ENCODE results near the gene GPR68.
"Not testable (repeated sequence)": the region's sequence is repeated elsewhere in the genome, so short reads cannot be mapped to it uniquely, and the experiment has no call there.

Gene GPR68

GRCh38 chr14:91272341-91273272 is 28.1 kb upstream of the GPR68 start:
- DNase-seq (ENCODE audit: low read depth), result no peak

- DNase-seq (ENCODE audit: low read depth), result no peak
Observed at GRCh38 chr14:91271639-91272038, 27.1 kb upstream of the GPR68 start.

- DNase-seq (ENCODE audit: low read depth), result no peak
Observed at GRCh38 chr14:91270619-91271018, 26.1 kb upstream of the GPR68 start.

- no peak for DNase-seq (ENCODE audit: low read depth)
Observed at GRCh38 chr14:91270188-91270587, 25.7 kb upstream of the GPR68 start.

GRCh38 chr14:91269076-91269991 is 24.8 kb upstream of the GPR68 start:
- no peak for DNase-seq (ENCODE audit: low read depth)

- no peak for DNase-seq (ENCODE audit: low read depth)
Observed at GRCh38 chr14:91267965-91268437, 23.5 kb upstream of the GPR68 start.

GRCh38 chr14:91266276-91266675 is 21.8 kb upstream of the GPR68 start:
- not testable (repeated sequence) for DNase-seq (ENCODE audit: low read depth)

GRCh38 chr14:91265404-91265803 is 20.9 kb upstream of the GPR68 start:
- no peak for DNase-seq (ENCODE audit: low read depth)

- no peak for DNase-seq (ENCODE audit: low read depth)
Observed at GRCh38 chr14:91264151-91265150, 19.9 kb upstream of the GPR68 start.

- no peak for DNase-seq (ENCODE audit: low read depth)
Observed at GRCh38 chr14:91263329-91263728, 18.8 kb upstream of the GPR68 start.

- DNase-seq (ENCODE audit: low read depth), result no peak
Observed at GRCh38 chr14:91261986-91262549, 17.6 kb upstream of the GPR68 start.

- DNase-seq (ENCODE audit: low read depth), result no peak
Observed at GRCh38 chr14:91261115-91261514, 16.6 kb upstream of the GPR68 start.

- no peak for DNase-seq (ENCODE audit: low read depth)
Observed at GRCh38 chr14:91258876-91259275, 14.4 kb upstream of the GPR68 start.

- DNase-seq (ENCODE audit: low read depth), result no peak
Observed at GRCh38 chr14:91258011-91258618, 13.6 kb upstream of the GPR68 start.

- no peak for DNase-seq (ENCODE audit: low read depth)
Observed at GRCh38 chr14:91257328-91258010, 13.0 kb upstream of the GPR68 start.

GRCh38 chr14:91256661-91257060 is 12.2 kb upstream of the GPR68 start:
- no peak for DNase-seq (ENCODE audit: low read depth)

GRCh38 chr14:91255026-91255695 is 10.7 kb upstream of the GPR68 start:
- DNase-seq (ENCODE audit: low read depth), result no peak

- no peak for DNase-seq (ENCODE audit: low read depth)
Observed at GRCh38 chr14:91254461-91254860, 10.0 kb upstream of the GPR68 start.

- no peak for DNase-seq (ENCODE audit: low read depth)
Observed at GRCh38 chr14:91253795-91254323, 9.4 kb upstream of the GPR68 start.
